Stromal cell of bone marrow (primary cell): ENCODE results near the gene PCDHGC4.
A peak's percentile ranks its signal among the peaks of the same experiment; 100 is the strongest.

ENCODE experiments used
- DNase-seq: peaks from one replicate; pipeline ENCODE4 v3.0.0-alpha.2; 2012; ENCODE audit warnings: low read depth

PCDHGC4 gene

DNA sequence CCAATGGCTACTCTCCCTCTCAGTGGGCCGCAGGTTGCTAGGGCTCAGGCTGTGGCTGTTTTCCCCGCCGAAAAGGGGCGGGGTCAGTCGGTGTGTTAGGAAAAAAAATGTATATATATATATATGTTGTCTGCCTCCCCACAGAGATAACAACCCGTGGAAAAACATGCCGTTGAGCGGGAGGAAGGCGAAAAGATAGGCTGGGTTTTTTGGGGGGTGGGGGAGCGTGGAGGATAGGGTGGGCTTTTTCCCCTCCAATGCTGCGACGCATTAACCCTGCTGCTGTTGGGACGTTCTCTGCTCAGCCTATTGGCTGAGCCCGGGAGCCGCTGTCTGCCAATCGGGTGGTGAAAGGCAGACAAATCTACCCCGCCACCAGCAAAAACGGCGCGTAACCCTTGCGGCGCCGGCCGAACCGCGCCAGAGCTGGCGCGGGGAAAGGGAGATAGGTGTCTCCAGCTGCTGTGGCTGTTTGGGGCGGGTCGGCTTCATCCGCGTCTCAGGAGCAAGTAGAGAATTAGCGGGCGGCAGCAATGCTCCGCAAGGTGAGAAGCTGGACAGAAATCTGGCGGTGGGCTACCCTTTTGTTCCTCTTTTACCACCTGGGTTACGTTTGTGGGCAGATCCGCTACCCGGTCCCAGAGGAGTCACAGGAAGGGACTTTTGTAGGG lies at the start of gene PCDHGC4:
Gene PCDHGC4, plus strand, starts transcription at position 390 of the 671 bp plus-strand sequence. Its CDS starts 144 bp downstream, at position 534.
- DNase-seq = no peak

- no peak for DNase-seq
Measured at GRCh38 chr5:141437221-141437620, 47.6 kb upstream of the PCDHGC4 start.

DNA sequence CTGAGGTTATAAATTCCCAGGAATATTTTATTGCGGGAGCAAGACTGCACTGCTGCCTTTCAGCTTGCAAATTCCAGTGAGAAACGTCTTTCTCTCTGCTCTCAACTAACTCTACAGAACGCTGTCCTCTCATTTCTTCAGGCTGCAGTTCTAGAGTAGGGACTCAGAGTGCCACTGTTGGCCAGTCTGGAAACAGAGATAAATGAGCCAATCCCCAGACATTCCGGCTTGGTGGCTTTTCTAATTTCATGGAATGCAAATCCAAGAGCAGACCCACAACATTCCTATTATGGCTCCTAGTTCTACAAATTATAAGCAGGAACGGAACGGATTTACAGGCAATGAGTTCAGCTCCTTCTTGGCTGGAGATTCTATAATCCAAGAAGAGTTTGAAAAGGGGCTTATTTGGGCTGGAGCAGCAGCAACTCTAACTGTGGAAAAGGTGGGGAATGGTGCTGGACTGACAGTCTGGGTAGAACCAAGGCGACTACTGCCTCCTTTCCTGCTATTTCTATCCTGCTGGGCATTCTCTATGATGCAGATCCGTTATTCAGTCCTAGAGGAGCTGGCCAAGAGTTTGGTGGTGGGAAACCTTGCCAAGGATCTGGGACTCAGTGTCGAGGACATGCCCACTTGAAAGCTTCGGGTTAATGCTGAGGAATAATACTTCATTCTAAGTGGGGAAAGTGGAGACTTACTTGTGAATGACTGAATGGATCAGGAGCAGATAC lies 45.3 kb upstream of the PCDHGC4 start:
- DNase-seq = no peak

DNA sequence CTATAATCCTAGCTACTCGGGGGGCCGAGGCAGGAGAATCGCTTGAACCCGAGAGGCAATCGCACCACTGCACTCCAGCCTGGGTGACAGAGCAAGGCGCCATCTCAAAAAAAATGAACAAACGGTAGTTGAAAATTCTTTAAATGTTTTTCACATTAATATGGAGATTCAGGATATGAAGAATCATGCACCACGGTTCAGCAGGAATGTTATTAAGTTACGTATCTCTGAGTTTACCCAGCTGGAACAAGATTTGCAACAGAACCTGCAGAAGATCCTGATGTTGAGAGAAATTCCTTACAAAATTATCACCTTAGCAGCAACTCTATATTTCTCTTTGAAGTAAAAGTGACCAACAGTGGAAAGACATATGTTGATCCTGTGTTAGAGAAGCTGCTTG lies 44.5 kb upstream of the PCDHGC4 start:
- DNase-seq = no peak

- DNase-seq = no peak
Measured at GRCh38 chr5:141441571-141442170, 43.2 kb upstream of the PCDHGC4 start.

DNA sequence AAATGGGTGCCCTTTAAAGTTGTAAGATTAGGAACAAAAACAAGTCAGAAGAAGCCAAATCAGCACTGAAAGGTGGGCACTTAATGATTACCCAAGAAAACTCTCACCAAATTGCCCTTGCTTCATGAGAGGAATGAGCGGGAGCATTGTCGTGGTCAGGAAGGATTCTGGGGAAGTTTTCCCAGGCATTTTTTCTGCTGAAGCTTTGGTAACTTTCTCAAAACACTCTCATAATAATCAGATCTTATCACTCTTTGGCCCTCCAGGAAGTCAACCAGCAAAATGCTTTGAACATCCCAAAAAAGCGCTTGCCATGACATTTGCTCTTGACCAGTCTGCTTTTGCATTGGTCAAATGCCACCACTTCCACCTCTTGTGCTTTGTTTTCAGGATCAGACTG lies 19.5 kb upstream of the PCDHGC4 start:
- DNase-seq = no peak

DNA sequence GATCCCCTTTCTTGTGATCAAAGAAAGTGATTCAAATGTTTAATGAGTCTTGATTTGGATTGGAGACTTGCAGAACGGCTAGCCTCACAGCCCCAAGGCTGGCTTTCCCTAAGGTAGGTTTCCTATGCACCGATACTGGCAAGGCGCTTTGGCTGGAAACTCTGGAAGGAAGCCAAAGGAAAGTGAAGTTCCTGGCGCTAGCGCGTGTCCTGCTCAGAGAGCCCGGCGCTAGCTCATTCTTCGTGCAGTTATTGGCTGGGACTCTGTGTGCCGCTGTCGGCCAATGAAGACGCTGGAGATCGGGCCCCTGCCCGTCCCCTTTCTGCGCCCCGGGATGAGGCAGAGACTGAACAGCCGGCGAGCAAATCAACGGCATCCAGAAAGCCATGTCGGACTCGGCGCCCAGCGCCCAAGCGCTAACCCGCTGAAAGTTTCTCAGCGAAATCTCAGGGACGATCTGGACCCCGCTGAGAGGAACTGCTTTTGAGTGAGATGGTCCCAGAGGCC lies 9.2 kb upstream of the PCDHGC4 start, which contains the start of gene PCDHGC3:
Gene PCDHGC3, plus strand, starts transcription at position 342 of the 507 bp plus-strand sequence. Its CDS starts 151 bp downstream, at position 493.
- DNase-seq = peak; percentile 92

- DNase-seq = peak; percentile 69
Measured at GRCh38 chr5:141476132-141476911, 8.5 kb upstream of the PCDHGC4 start.

DNA sequence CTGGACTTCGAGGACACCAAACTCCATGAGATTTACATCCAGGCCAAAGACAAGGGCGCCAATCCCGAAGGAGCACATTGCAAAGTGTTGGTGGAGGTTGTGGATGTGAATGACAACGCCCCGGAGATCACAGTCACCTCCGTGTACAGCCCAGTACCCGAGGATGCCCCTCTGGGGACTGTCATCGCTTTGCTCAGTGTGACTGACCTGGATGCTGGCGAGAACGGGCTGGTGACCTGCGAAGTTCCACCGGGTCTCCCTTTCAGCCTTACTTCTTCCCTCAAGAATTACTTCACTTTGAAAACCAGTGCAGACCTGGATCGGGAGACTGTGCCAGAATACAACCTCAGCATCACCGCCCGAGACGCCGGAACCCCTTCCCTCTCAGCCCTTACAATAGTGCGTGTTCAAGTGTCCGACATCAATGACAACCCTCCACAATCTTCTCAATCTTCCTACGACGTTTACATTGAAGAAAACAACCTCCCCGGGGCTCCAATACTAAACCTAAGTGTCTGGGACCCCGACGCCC lies 7.7 kb upstream of the PCDHGC4 start:
- no peak for DNase-seq

DNA sequence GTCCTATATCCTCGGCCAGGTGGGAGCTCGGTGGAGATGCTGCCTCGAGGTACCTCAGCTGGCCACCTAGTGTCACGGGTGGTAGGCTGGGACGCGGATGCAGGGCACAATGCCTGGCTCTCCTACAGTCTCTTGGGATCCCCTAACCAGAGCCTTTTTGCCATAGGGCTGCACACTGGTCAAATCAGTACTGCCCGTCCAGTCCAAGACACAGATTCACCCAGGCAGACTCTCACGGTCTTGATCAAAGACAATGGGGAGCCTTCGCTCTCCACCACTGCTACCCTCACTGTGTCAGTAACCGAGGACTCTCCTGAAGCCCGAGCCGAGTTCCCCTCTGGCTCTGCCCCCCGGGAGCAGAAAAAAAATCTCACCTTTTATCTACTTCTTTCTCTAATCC lies 7.0 kb upstream of the PCDHGC4 start:
- no peak for DNase-seq

GRCh38 chr5:141478321-141478945 lies 6.4 kb upstream of the PCDHGC4 start:
- no peak for DNase-seq

DNA sequence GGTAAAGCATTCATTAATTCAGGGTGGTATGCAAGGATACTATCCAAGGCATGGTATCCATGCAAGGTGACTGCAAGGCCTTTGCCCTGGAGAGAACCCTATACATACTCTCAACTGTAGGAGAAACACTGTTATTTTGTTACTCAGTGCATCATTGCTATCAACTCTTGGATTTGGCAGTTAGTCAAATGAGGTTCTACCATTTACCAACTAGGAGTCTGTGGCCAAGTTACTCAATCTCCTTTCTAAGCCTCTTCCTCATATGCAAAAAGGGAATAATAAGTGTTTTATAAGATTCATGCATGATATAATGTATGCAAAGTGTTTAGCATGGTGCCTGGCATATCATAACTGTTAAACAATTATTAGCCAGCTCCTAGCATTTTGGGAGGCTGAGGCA lies 5.1 kb upstream of the PCDHGC4 start:
- no peak for DNase-seq

GRCh38 chr5:141483902-141484301 lies 928 bp upstream of the PCDHGC4 start:
- DNase-seq = no peak

- no peak for DNase-seq
Measured at GRCh38 chr5:141484310-141484640, 555 bp upstream of the PCDHGC4 start.

- DNase-seq = no peak
Measured at GRCh38 chr5:141485321-141486055, 658 bp downstream of the PCDHGC4 start.

- no peak for DNase-seq
Measured at GRCh38 chr5:141486091-141486490, 1.3 kb downstream of the PCDHGC4 start.

DNA sequence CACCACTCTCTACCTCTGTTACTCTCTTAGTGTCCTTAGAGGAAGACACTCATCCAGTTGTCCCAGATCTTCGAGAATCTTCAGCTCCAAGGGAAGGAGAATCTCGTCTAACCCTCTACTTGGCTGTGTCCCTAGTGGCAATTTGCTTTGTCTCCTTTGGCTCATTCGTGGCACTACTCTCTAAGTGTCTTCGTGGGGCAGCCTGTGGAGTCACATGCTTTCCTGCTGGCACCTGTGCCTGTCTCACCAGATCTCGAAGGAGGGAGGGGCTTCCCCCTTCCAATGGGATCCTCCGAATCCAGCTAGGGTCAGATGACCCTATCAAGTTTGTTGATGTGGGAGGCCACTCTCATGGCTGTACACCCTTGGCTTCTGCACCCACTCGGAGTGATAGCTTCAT lies 2.3 kb downstream of the PCDHGC4 start:
- DNase-seq = no peak

GRCh38 chr5:141488591-141489561 lies 4.0 kb downstream of the PCDHGC4 start, which contains the start of gene PCDHGC5:
PCDHGC5 (plus strand) TSS chr5:141489081; CDS start chr5:141489241, 160 bp downstream.
- DNase-seq = peak; percentile 69

DNA sequence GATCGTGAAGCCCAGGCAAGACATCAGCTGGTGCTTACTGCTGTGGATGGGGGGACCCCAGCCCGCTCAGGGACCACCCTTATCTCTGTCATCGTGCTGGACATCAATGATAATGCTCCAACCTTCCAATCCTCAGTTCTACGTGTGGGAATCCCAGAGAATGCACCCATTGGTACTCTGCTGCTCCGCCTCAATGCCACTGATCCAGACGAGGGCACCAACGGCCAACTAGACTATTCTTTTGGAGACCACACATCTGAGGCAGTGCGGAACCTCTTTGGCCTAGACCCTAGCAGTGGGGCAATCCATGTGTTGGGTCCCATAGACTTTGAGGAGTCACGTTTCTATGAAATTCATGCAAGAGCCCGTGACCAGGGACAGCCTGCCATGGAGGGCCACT lies 5.0 kb downstream of the PCDHGC4 start:
- no peak for DNase-seq
